Transverse colon (tissue), 4 donors: ENCODE measurements around the gene GPSM1. TPM values are rescaled to one million over a fixed set of nuclear protein-coding genes. Genes with fewer than 3 reads are reported as not detected.

Source experiments
- DNase-seq: peaks from one replicate; pipeline ENCODE4 v3.0.0-alpha.2; 2019
- H3K27ac ChIP-seq, 4 donors: fragments of 200-600 bp; sonication (generic); 2 replicates each; pipeline ENCODE4 v1.5.1; 2016 to 2018; ENCODE audit warnings: inconsistent platforms in 4 of 4
- H3K27me3 ChIP-seq: fragments of 200-600 bp; sonication (generic); 2 replicates; pipeline ENCODE4 v1.5.1; 2017; ENCODE audit warnings: inconsistent platforms
- H3K36me3 ChIP-seq, 4 donors: fragments of 200-600 bp; sonication (generic); 2 replicates each; pipeline ENCODE4 v1.5.1; 2017 to 2019; ENCODE audit warnings: inconsistent platforms in 4 of 4
- H3K4me1 ChIP-seq, 4 donors: fragments of 200-600 bp; sonication (generic); 2 replicates each; pipeline ENCODE4 v1.5.1; 2017 to 2020; ENCODE audit warnings: inconsistent platforms in 4 of 4
- H3K4me3 ChIP-seq, 4 donors: fragments of 200-600 bp; sonication (generic); 1 replicate in 1 of 4; 2 replicates in 3 of 4; pipeline versions ENCODE4 v1.5.1 to v1.6.1; 2017 to 2019; ENCODE audit warnings: inconsistent platforms in 4 of 4
- H3K9me3 ChIP-seq, 2 donors: fragments of 200-600 bp; sonication (generic); 2 replicates each; pipeline ENCODE4 v1.5.1; 2017 to 2019; ENCODE audit warnings: inconsistent platforms in 2 of 2
- CTCF ChIP-seq, 5 experiments: fragments of 200-600 bp in 3 of 5; fragments of 450-650 bp in 2 of 5; sonication (generic) in 3 of 5; IDR thresholded peaks; 1 replicate in 2 of 5; 2 replicates in 3 of 5; pipeline ENCODE4 v1.5.1; 2016 to 2017; ENCODE audit warnings: antibody characterized with exemption in 5 of 5, inconsistent platforms in 3 of 5, mild to moderate bottlenecking in 2 of 5, moderate library complexity in 1 of 5
- EP300 ChIP-seq: sonication (generic); formaldehyde crosslinking; IDR thresholded peaks from one replicate; pipeline ENCODE4 v1.6.1; 2017; ENCODE audit warnings: antibody characterized with exemption, low read depth
- POLR2A ChIP-seq: fragments of 450-650 bp; IDR thresholded peaks from one replicate; pipeline ENCODE4 v1.6.1; 2016; ENCODE audit warnings: antibody characterized with exemption, mild to moderate bottlenecking, moderate library complexity
- POLR2AphosphoS5 ChIP-seq, 3 donors: sonication (generic); formaldehyde crosslinking; IDR thresholded peaks; one replicate each; pipeline ENCODE4 v1.6.1; 2016; ENCODE audit warnings: antibody characterized with exemption in 3 of 3
- WGBS, 2 donors: methylation state at CpG; one replicate each; pipeline ENCODE4 v1.1.5; 2018; ENCODE audit warnings: low coverage in 1 of 2; 5-methylcytosine and 5-hydroxymethylcytosine counted together
- in situ Hi-C, 4 donors: fragments of 200-750 bp; cut with MboI; loops; one replicate each; pipeline versions ENCODE4 v1.15.0 to v1.15.1; 2017; ENCODE audit warnings: low sequenced_read_pairs in 3 of 4, low pct_ligation_motif_present in 1 of 4, low pct_unique_long_range_greater_than_20kb in 1 of 4
- intact Hi-C: fragments of 100-400 bp; cut with DNase I; formaldehyde crosslinking; loops from one replicate; pipeline ENCODE4 v1.15.1; 2023; ENCODE audit warnings: low total_unique reads
- total RNA-seq, 4 donors: library from RNA; depleted of rRNA; stranded (reverse); fragments of >200 nt; gene quantifications; one replicate each; pipeline ENCODE4 v1.1.0, GENCODE V29; 2016

The GPSM1 gene
- total RNA-seq, 4 donors from 2014 or later: 2.3 to 8.6 (median 7.0) TPM

DNA sequence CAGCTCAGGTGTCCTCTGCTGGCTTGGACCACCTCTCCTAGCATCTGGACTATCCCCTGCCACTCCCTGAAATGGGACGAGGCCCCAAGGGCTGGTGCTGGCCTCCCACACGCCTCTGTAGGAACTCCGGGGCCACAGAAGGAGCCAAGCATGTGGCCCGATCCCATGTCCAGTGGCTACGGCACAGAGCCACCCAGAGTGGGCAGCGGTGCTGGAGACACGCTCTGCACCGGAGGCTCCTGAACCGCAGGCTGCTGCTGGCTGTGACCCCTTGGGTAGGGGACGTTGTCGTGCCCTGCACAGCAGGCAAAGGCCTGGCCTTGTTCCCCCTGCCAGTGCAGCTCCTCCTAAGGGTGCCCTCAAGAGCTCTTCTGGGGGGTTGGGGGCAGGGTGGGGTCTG, 52.6 kb downstream of the GPSM1 start:
- Histone ChIP-seq H3K27ac (no peak overlapping the region), H3K27me3 (no peaks in the 10 kb centered on the region), H3K36me3 (peaks cover 0 to 11% (median 4%) of the 10 kb centered on the region in 4 donors), H3K4me3 (no peak overlapping the region), H3K9me3 (no peaks in the 10 kb centered on the region), H3K4me1 (no peaks in the 10 kb centered on the region)
- no peak for DNase-seq
- WGBS, 2 donors: 88% methylated on average over 10 of the region's 11 CpGs; no CpG with 5 or more reads in 1 of the 2 donors
- in situ Hi-C loops (no loop called here), intact Hi-C loops (no loop called here)
- TF ChIP-seq CTCF (IDR thresholded peaks at IDR 0.05) (no peak), POLR2A (no peak)

GRCh38 chr9:136380381-136380780, 53.0 kb downstream of the GPSM1 start:
- TF ChIP-seq EP300: no peak
- no peak for TF ChIP-seq CTCF (IDR thresholded peaks at IDR 0.05)
- no peak for TF ChIP-seq POLR2A
- TF ChIP-seq POLR2AphosphoS5 (IDR thresholded peaks at IDR 0.05): no peak
- no peak overlapping the region for H3K4me3 ChIP-seq
- intact Hi-C loops (no loop called here), in situ Hi-C loops (no loop called here)
- H3K27ac ChIP-seq: no peak overlapping the region
- no peaks in the 10 kb centered on the region for H3K9me3 ChIP-seq
- H3K4me1 ChIP-seq: no peaks in the 10 kb centered on the region
- no peak for DNase-seq
- peaks cover 0 to 11% (median 4%) of the 10 kb centered on the region in 4 donors for H3K36me3 ChIP-seq
- H3K27me3 ChIP-seq: no peaks in the 10 kb centered on the region
- 90% methylated on average over 17 of the region's 17 CpGs; no CpG with 5 or more reads in 1 of the 2 donors for WGBS, 2 donors

GRCh38 chr9:136381311-136381710, 54.0 kb downstream of the GPSM1 start:
- no peaks in the 10 kb centered on the region for H3K9me3 ChIP-seq
- 86 to 87% methylated on average over 4 to 7 of the region's 9 CpGs for WGBS, 2 donors
- H3K4me3 ChIP-seq: no peak overlapping the region
- no peak for DNase-seq
- no peaks in the 10 kb centered on the region for H3K4me1 ChIP-seq
- intact Hi-C loops: no loop called here
- TF ChIP-seq EP300 (no peak), POLR2AphosphoS5 (IDR thresholded peaks at IDR 0.05) (no peak), POLR2A (no peak)
- no peak overlapping the region for H3K27ac ChIP-seq
- no peaks in the 10 kb centered on the region for H3K27me3 ChIP-seq
- peaks cover 0 to 13% (median 5%) of the 10 kb centered on the region in 4 donors for H3K36me3 ChIP-seq
- in situ Hi-C loops: no loop called here

DNA sequence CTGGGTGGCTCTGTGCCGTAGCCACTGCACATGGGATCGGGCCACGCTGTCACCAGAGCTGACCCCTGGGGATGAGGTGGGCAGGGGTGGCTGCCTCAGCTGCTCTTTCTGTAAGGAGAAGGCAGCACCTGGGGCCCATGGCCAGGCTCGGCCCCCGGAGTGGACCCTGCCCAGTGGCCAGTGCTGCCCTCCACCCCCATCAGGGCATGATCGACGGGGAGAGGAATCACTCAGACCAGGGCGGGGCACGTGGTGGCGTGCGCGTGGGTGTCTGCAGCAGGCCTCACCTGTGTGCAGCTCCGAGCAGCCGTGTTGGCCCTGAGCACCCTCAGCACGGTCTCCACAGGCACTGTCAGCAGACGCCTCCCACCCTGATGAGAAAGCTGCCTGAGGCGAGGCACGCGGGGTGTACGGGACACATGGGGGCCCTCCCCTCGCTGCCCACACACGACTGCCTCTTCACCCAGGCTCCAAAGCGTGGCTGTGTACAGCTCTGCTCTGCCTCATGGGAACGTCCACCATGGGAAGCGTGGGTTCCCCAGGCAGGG, 54.7 kb downstream of the GPSM1 start:
- no peak overlapping the region for H3K4me3 ChIP-seq
- H3K27me3 ChIP-seq: no peaks in the 10 kb centered on the region
- 93% methylated on average over 7 of the region's 25 CpGs; no CpG with 5 or more reads in 1 of the 2 donors for WGBS, 2 donors
- no peak for DNase-seq
- H3K36me3 ChIP-seq: peaks cover 0 to 17% (median 5%) of the 10 kb centered on the region in 4 donors
- intact Hi-C loops (no loop called here), in situ Hi-C loops (no loop called here)
- no peak for TF ChIP-seq POLR2AphosphoS5 (IDR thresholded peaks at IDR 0.05)
- no peak for TF ChIP-seq POLR2A
- TF ChIP-seq CTCF (IDR thresholded peaks at IDR 0.05): no peak
- no peak for TF ChIP-seq EP300
- H3K27ac ChIP-seq: no peak overlapping the region
- H3K9me3 ChIP-seq: no peaks in the 10 kb centered on the region
- no peaks in the 10 kb centered on the region for H3K4me1 ChIP-seq

- in situ Hi-C loops: no loop called here
- Histone ChIP-seq H3K4me3 (no peak overlapping the region), H3K27me3 (no peaks in the 10 kb centered on the region), H3K4me1 (no peaks in the 10 kb centered on the region), H3K36me3 (peaks cover 0 to 26% (median 5%) of the 10 kb centered on the region in 4 donors), H3K27ac (no peak overlapping the region), H3K9me3 (no peaks in the 10 kb centered on the region)
- no peak for TF ChIP-seq POLR2A
- TF ChIP-seq EP300: no peak
- DNase-seq: no peak
- 96% methylated on average over 20 of the region's 20 CpGs; no CpG with 5 or more reads in 1 of the 2 donors for WGBS, 2 donors
- intact Hi-C loops: no loop called here
Observed at GRCh38 chr9:136383436-136383835, 56.1 kb downstream of the GPSM1 start.
